GM13977 (cell line): ENCODE measurements around the gene GPR25.

Source experiments
- DNase-seq: peaks from one replicate; pipeline ENCODE4 v3.0.0; 2012; ENCODE audit warnings: low spot score
- in situ Hi-C: fragments of 300-500 bp; cut with MboI; formaldehyde crosslinking; loops from one replicate; pipeline ENCODE4 v1.12.0; 2022; ENCODE audit warnings: low sequenced_read_pairs, low pct_unique_long_range_greater_than_20kb, mixed read lengths, inconsistent platforms; ENCODE audit not compliant: unreplicated experiment
- TF ChIP-seq, protein P1 (sequence below): IDR thresholded peaks from 2 replicates; pipeline ENCODE4 v1.5.1; 2012; ENCODE audit warnings: mild to moderate bottlenecking, control low read depth; ENCODE audit not compliant: insufficient read depth; ENCODE audit errors: extremely low read depth, missing control alignments

GPR25 gene

DNA sequence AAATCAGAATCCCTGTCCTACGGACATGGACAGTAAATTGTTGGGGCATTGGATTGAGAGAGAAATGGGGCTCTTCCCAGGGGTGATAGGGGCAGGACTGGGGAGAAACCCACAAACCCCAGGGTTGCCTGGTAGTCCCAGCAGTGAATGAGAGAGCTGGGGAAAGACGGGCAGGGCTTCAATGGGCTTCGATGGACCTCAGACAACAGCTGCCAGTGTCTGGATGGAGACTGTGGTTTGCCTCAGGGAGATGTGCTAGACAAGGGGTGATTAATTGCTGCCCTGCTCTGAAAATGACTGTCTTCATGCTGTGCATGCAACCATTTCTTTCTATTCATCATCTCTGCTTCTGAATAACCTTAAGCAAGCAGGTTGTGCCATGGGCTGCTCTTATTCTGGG, 7.4 kb downstream of the GPR25 start:
- DNase-seq, result peak; percentile 60
- in situ Hi-C loops, result no loop called here
- TF ChIP-seq, protein P1, sequence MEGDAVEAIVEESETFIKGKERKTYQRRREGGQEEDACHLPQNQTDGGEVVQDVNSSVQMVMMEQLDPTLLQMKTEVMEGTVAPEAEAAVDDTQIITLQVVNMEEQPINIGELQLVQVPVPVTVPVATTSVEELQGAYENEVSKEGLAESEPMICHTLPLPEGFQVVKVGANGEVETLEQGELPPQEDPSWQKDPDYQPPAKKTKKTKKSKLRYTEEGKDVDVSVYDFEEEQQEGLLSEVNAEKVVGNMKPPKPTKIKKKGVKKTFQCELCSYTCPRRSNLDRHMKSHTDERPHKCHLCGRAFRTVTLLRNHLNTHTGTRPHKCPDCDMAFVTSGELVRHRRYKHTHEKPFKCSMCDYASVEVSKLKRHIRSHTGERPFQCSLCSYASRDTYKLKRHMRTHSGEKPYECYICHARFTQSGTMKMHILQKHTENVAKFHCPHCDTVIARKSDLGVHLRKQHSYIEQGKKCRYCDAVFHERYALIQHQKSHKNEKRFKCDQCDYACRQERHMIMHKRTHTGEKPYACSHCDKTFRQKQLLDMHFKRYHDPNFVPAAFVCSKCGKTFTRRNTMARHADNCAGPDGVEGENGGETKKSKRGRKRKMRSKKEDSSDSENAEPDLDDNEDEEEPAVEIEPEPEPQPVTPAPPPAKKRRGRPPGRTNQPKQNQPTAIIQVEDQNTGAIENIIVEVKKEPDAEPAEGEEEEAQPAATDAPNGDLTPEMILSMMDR, result no peak

DNA sequence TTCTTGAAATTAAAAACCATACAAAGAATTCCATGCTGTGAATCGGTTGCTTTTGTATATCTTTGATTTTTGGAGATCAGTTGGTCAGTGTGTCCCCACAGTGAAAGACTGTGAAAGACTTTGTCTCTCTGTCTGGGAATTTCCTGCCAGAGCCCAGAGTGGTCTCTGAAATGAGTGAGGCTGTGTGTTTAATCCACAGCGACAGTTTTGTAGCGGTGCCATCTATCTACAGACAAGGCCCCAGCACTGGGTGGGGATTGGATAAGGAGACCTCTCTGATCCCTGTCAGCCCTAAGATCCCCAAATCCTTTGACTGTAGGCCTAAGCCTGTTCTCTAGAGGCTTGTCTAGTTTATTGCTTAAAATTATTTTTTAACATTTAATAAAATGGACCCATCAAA, 10.3 kb downstream of the GPR25 start:
- TF ChIP-seq, protein P1, result no peak
- in situ Hi-C loops, result no loop called here
- no peak for DNase-seq

DNA sequence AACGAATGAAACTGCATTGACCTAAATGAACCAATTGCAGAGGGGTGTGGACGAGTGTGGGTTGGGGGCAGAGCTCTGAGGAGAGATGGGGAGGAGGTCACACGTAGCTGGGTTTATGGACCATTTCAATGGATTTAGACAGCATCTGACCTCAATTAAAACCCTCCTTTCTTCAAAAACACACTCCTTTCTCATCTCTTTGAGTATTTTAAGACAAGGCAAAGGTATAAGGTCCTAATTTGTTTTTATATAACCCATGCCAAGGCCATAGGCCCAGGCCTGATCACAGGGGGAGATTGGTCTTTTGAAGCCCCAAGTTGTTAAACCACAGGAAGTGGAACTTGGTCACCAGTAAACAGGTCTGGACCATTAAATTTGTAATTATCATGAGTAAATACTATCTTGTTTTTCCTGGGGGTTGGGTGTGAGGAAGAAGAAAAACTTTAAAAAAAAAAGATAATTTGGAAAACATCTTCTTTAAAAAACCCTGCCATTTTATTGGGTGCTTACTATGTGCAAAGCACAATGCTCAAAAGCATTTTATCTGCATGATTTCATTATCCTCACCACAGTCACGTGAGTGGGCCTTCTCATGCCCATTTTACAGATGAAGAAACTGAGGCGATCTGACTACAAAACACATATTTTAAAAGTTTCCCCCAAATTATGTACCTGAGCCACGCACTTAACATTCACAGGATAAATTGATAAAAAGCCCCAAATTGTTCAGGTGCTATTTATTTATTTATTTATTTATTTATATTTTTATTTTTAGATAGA, 13.0 kb downstream of the GPR25 start:
- in situ Hi-C loops, result no loop called here
- no peak for DNase-seq
- TF ChIP-seq, protein P1, result no peak

DNA sequence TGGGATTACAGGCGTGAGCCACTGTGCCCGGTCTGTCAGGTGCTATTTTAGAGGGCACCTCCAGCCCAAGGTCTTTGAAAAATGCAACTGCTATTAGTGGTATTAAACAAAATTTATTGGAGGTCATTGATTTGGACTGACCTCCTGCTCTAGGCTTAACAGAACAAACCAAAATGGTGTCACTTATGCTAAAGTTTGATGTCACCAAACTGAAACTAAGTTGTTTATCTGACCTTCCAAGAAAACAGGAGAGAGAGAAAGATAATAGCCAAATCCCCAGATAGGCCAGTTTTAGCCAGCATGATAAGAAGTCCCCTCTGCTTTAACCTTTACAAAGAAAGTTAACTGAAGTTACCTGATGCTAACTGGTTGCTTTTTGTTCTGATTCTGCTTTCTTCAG, 13.8 kb downstream of the GPR25 start:
- TF ChIP-seq, protein P1, result no peak
- DNase-seq, result no peak
- in situ Hi-C loops, result no loop called here

DNA sequence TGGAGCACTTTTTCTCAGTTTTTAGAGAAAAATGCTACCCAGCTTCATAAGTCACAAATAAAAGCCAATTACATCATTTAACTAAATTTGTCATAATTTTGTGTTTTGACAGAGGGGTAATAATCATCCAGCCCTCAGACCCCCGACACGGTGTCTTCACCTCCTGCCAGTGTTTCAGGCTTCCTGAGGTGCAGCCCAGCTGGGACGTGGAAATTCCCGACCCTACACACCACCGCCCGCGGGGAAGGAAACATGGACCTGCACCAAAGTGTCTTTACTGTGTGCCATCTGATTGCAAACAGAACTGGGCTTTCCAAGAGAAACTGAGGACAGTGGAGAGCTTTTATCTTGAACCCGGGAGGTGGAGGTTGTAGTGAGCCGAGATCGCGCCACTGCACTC, 14.3 kb downstream of the GPR25 start:
- in situ Hi-C loops, result no loop called here
- DNase-seq, result no peak
- TF ChIP-seq, protein P1, result no peak

DNA sequence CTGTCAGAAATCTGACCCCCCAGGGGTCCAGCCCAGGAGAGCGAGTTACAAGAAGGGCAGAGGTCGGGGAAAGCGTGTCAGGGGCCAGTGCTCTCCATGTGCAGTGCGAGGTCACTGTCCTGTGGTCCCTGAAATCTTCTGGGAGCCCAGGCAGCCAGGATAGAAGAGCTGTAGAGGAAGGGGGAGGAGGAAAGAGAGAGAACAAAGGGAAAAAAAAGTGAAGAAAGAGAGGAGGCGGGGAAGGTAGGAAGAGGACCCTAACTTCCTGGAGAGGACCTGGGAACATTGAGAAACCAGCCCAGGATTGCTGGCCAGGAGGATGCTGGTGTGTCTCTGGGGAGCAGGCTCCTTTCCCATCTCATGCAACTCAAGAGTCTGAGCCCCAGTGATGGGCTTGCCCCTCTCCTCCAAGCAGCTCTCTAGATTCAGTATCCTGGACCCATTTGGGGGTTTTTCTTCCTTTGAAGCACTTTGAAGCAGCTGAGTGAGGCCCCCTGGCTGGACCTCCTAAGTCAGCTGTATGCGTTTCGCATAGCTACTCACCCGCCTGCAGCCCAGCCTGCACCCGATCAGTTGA, 15.1 kb downstream of the GPR25 start:
- TF ChIP-seq, protein P1, result no peak
- no peak for DNase-seq
- in situ Hi-C loops, result no loop called here
